Measurements from ENCODE around the gene SLC32A1.

SLC32A1 gene

GRCh38 chr20:38776363-38776762, 52.1 kb downstream of the SLC32A1 start:
- H3K9me3 ChIP-seq (ENCODE audit: control insufficient read depth, insufficient read depth, low read length): peaks cover 5% of the 10 kb centered on the region
- no peaks in the 10 kb centered on the region for H4K20me1 ChIP-seq (ENCODE audit: control insufficient read depth, insufficient read depth, low read depth, low read length)
- no peak overlapping the region for H3K4me3 ChIP-seq (ENCODE audit: low read length)
- H3K4me1 ChIP-seq (ENCODE audit: control insufficient read depth, low read length): peaks cover 21% of the 10 kb centered on the region
- no peak overlapping the region for H3K27ac ChIP-seq (ENCODE audit: low read depth, low read length)
- TF ChIP-seq CTCF (IDR thresholded peaks at IDR 0.05; ENCODE audit: low read depth, low read length, poor library complexity, severe bottlenecking) (no peak), EZH2phosphoT487 (IDR thresholded peaks at IDR 0.05; ENCODE audit: borderline replicate concordance, low read length) (no peak)
- H3K4me2 ChIP-seq (ENCODE audit: low read length): no peak overlapping the region
- no peaks in the 10 kb centered on the region for H3K9me2 ChIP-seq (replicated peaks; ENCODE audit: control insufficient read depth, low read length)
- H3F3A ChIP-seq (ENCODE audit: control insufficient read depth, insufficient read depth): no peaks in the 10 kb centered on the region
- no peaks in the 10 kb centered on the region for H3K79me2 ChIP-seq (ENCODE audit: control insufficient read depth, low read length)
- H3K36me3 ChIP-seq (ENCODE audit: control insufficient read depth, low read length): peaks cover 33% of the 10 kb centered on the region
- no peaks in the 10 kb centered on the region for H3K27me3 ChIP-seq (ENCODE audit: control insufficient read depth, low read length)
